ENCODE measurements around the gene CLDN17. TPM values are rescaled to one million over a fixed set of nuclear protein-coding genes. Genes with fewer than 3 reads are reported as not detected.

CLDN17 gene
- total RNA-seq (2014; rRNA removed), result not detected in 2 replicates
- not detected for polyA plus RNA-seq (2012)

DNA sequence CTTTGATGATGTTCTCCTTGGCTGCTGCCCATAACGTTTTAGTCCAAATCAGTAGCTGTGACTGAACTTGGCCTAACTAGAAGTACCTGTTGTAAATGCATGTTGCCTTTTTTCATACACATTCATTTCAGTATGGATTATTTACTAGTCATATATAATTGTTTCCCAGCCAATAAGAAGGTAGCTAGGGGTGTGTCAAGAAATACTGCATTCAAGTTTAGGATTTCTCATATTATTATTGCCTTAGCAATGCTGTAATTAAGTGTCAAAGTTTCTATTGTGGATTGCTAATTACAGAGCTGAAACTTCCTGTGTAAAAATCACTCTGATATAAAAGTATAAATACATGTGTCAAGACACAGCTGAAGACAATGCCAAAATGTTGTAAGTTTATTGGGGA lies at the start of gene CLDN17:
CLDN17 (minus strand) TSS at position 101 of the 400 bp plus-strand sequence. CDS start 188 bp downstream, outside the sequence.
- DNase-seq (ENCODE audit: low read depth), result no peak

- no peak for DNase-seq (ENCODE audit: low read depth)
These were observed 49.6 kb upstream of the CLDN17 start, which contains the start of gene CLDN8 for GRCh38 chr21:30216041-30216723. Gene CLDN8 (minus strand): TSS chr21:30216097. CDS start chr21:30215925, 172 bp downstream.

DNA sequence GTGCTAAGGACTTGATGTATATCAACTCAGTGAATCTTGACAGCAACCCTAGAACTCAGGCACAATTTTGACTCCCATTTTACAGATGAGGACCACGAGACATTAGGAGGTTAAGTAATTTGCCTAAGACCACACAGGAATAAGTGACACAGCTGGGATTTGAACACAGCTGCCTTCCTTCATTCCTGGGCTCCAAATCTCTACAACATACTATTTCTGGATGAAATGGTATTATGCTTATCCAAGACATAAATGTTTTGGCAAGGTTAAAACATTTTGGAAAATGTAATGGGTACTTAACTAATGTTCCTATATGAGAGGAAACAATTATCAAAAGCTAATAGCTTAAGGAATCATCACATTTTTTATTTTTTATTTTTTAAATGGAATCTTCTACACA lies 44.5 kb upstream of the CLDN17 start:
- no peak for DNase-seq (ENCODE audit: low read depth)

GRCh38 chr21:30209601-30210000 lies 43.0 kb upstream of the CLDN17 start:
- DNase-seq (ENCODE audit: low read depth), result no peak

- DNase-seq (ENCODE audit: low read depth), result no peak
These were observed 40.6 kb upstream of the CLDN17 start for GRCh38 chr21:30207252-30207579.

DNA sequence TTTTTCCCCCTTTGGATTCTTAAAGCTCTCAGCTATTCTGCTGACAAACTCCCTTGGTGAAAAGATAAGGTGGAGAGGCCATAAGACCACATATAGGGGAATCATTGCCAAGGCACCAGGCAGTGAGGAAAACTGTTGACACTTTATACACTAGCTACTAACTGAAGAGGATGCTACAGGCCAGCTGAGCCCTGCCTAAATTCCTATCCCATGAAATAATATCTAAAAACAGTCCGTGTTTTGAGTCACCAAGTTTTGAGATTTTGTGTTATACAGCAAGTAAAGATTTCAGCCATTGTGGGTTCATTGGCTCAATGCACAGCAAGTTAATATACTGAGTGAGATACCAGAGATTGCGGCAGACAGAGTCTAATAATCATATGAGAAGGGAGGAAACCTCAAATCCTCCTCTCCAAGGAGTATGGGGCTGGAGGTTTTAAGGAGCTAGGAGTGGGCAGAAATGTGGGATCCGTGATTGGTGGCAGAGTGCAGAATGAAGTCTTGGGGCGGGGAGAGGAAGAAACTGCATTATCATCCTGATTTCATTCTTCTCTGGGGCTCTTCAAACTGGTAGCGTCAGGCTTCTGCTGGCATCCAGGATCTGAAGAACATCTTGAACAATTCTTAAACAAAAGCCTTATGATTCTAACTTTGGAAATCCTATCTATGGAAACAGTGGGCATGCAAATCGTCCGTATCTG lies 40.1 kb upstream of the CLDN17 start:
- no peak for DNase-seq (ENCODE audit: low read depth)

- no peak for DNase-seq (ENCODE audit: low read depth)
These were observed 33.4 kb upstream of the CLDN17 start for GRCh38 chr21:30200000-30200399.

DNA sequence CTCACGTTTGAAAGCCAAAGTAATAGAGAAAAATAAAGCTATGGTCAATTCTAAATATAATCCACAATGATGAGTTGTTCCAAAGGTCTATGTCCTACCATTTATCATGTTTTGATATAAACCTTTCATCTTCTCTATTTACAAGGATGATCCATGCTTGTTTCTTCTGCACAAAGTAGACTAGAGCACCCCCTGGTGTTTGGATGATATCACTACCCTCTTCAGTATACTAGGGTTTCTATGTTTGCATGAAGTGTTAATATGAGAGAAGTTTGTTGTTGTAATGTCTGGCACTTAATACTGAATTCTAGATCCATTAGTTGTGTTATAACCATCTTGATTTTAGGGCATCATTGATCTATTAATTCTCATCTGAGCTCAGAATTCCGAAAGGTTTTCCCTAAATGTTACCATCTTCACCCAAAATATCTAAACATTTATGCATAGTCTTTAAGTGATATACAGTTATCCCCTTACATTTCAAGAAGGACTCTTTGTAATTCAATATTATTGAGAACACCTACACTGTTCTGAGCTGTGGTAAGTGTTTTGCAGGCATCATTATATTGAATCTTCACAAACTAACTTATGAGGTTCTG lies 28.2 kb upstream of the CLDN17 start:
- DNase-seq (ENCODE audit: low read depth), result no peak

DNA sequence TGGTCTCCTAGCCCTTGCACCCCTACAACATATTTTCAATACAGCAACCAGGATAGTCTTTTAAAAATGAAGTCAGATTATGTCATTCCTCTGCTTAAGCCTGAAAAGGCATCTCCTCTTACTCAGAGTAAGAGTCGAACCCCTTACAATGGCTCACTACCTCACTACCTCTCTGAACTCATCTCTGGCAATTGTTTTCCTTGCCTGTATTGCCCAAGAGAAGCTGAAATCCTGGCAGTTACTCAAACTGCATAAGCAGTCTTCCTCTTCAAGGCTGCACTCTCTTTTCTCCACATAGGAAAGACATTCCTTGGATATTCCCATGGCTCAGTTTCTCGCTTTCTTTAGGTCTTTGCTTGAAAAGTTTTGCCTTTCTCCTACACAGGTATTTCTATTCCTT lies 26.6 kb upstream of the CLDN17 start:
- DNase-seq (ENCODE audit: low read depth), result no peak

GRCh38 chr21:30190554-30190953 lies 23.9 kb upstream of the CLDN17 start:
- no peak for DNase-seq (ENCODE audit: low read depth)

DNA sequence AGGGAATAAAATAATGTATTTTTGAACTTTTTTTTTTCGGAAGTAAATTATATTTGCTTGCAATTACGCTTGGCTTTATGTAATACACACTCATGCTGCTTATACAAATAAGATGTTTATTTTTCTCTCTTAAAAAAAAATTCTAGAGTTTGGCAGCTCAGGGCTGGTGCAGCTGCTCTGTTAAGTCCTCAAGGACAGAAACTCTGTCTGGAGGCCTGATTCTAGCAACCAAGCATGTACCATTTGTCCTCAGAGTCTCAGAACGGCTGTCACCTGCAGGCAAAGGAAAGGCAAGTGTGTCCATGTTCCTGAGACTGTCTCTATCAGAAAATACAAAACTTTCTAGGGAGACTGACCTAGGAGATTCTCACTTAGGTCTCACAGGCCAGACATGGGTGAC lies 23.2 kb upstream of the CLDN17 start:
- DNase-seq (ENCODE audit: low read depth), result no peak

DNA sequence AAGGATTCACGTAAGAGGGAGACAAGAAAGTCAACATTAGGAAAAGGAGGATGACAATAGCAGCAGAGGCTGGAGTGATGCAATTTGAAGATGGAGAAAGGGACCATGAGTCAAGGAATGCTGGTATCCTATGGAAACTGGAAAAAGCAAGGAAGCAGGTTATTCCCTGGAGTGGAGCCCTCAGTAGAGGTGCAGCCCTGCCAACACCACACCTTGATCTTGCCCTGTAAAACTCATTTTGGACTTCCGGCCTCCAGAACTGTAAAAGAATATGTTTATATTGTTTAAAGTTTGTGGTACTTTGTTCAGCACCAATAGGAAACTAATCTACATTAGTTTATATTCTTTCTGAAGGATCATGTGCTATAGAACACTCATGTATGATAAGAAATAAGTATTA lies 19.6 kb upstream of the CLDN17 start:
- no peak for DNase-seq (ENCODE audit: low read depth)

GRCh38 chr21:30168086-30168485 lies 1.5 kb upstream of the CLDN17 start:
- no peak for DNase-seq (ENCODE audit: low read depth)

DNA sequence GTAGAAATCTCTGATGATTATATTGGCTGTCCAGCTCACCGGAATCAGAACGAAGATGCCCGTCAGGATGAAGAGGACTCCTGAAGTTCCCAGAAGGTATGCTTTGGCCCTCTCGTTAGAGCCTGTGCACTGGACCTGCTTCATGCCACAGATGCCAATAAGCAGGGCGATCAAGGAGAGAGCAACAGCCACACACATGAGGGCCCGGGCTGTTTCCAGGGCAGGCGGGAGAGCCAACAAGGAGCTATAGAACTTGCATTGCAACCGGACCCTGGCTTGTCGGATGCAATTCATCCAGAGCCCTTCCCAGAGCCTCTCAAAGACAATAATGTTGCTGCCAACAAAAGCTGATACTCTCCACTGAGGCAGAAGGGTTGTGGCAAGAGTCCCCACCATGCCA lies 434 bp downstream of the CLDN17 start:
- no peak for DNase-seq (ENCODE audit: low read depth)

DNA sequence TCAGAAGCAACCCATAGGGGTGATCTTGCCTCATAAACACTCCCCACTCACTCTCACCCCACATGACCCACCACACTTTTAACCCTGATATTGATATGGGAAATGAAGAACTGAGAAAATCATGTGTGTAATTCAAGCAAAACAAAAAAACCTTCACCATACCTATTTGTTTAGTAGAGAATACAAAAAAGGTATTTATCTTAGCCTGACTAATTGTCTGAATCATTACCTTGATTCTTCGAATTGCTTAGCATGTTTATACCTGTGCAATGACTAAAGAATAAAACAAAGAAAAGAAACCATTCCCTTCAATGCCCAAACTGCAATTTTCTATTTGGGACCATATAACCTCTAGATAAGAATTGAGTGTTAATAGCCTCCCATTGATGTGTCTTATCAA lies 1.8 kb downstream of the CLDN17 start:
- no peak for DNase-seq (ENCODE audit: low read depth)

GRCh38 chr21:30153697-30154340 lies 12.8 kb downstream of the CLDN17 start:
- DNase-seq (ENCODE audit: low read depth), result no peak

GRCh38 chr21:30152792-30153191 lies 13.8 kb downstream of the CLDN17 start:
- no peak for DNase-seq (ENCODE audit: low read depth)

- no peak for DNase-seq (ENCODE audit: low read depth)
These were observed 17.7 kb downstream of the CLDN17 start for GRCh38 chr21:30148906-30149305.

DNA sequence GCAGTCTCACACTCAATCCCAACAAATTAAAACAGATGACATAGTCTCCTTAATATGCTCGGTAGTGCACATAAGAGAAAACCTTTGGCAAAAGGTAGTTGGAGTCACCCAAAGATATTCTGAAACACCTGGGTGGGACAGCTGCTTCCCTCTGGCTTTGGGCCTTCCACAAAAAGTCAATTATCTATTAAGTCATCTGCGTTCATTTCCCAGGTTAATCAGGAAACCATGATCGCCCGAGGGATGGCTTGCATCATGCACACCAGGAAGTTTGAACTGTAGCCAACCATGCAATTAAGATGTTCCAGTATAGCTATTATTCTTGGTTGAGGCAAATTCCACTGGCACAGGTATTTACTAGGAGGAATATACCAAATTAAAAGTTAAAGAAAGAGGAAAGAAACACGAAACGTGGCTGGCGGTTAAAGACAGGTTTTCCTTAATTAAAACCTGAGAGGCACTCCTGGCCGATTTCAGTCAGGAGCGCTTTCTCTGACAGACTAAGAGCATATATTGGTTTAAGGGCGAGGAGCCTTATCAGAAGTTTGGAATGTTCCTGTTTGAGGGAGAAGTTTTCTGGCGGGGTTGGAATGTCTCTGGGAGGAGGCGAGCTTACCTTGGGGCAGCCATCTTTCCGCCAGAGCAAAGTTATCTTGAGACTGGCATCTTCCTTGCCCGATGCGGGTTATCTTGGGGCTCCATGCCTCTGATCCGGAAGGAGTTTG lies 19.9 kb downstream of the CLDN17 start:
- DNase-seq (ENCODE audit: low read depth), result no peak

- no peak for DNase-seq (ENCODE audit: low read depth)
These were observed 28.1 kb downstream of the CLDN17 start for GRCh38 chr21:30138483-30138882.

GRCh38 chr21:30129246-30129645 lies 37.4 kb downstream of the CLDN17 start:
- DNase-seq (ENCODE audit: low read depth), result no peak

- no peak for DNase-seq (ENCODE audit: low read depth)
These were observed 40.0 kb downstream of the CLDN17 start for GRCh38 chr21:30126576-30126975.

Data from LHCN-M2 (cell line).